IPS-15b (cell line): Measurements from ENCODE around the gene FXYD6.
A peak's percentile ranks its signal among the peaks of the same experiment; 100 is the strongest.

Experiments used
- H3K27me3 ChIP-seq: one replicate; pipeline ENCODE4 v1.6.1; 2013; ENCODE audit warnings: low read length; ENCODE audit not compliant: control insufficient read depth, insufficient read depth
- H3K36me3 ChIP-seq: one replicate; pipeline ENCODE4 v1.6.1; 2013; ENCODE audit warnings: low read length; ENCODE audit not compliant: control insufficient read depth, insufficient read depth
- H3K4me1 ChIP-seq: one replicate; pipeline ENCODE4 v1.6.1; 2013; ENCODE audit warnings: mild to moderate bottlenecking, low read length; ENCODE audit not compliant: control insufficient read depth, insufficient read depth
- H3K4me3 ChIP-seq: one replicate; pipeline ENCODE4 v1.5.1; 2013; ENCODE audit warnings: low read depth, low read length
- H3K9ac ChIP-seq: one replicate; pipeline ENCODE4 v1.6.1; 2013; ENCODE audit warnings: low read depth, mild to moderate bottlenecking, low read length
- H3K9me3 ChIP-seq: one replicate; pipeline ENCODE4 v1.6.1; 2013; ENCODE audit warnings: mild to moderate bottlenecking, low read length; ENCODE audit not compliant: control insufficient read depth, insufficient read depth

FXYD6 gene

GRCh38 chr11:117908959-117909610 is 32.6 kb upstream of the FXYD6 start:
- Histone ChIP-seq H3K4me1 (peaks cover 8% of the 10 kb centered on the region), H3K36me3 (no peaks in the 10 kb centered on the region), H3K9me3 (no peaks in the 10 kb centered on the region), H3K9ac (no peak overlapping the region), H3K4me3 (no peak overlapping the region), H3K27me3 (no peaks in the 10 kb centered on the region)

GRCh38 chr11:117908109-117908895 is 31.8 kb upstream of the FXYD6 start:
- Histone ChIP-seq H3K4me1 (peaks cover 8% of the 10 kb centered on the region), H3K9me3 (no peaks in the 10 kb centered on the region), H3K9ac (no peak overlapping the region), H3K4me3 (no peak overlapping the region), H3K36me3 (no peaks in the 10 kb centered on the region), H3K27me3 (no peaks in the 10 kb centered on the region)

GRCh38 chr11:117907276-117908108 is 31.0 kb upstream of the FXYD6 start:
- no peaks in the 10 kb centered on the region for H3K27me3 ChIP-seq
- no peaks in the 10 kb centered on the region for H3K9me3 ChIP-seq
- H3K9ac ChIP-seq, result no peak overlapping the region
- no peaks in the 10 kb centered on the region for H3K36me3 ChIP-seq
- peak overlapping the region; percentile 15 for H3K4me3 ChIP-seq
- peaks cover 8% of the 10 kb centered on the region for H3K4me1 ChIP-seq

GRCh38 chr11:117906710-117907109 is 30.3 kb upstream of the FXYD6 start:
- no peak overlapping the region for H3K4me3 ChIP-seq
- H3K36me3 ChIP-seq, result no peaks in the 10 kb centered on the region
- peaks cover 8% of the 10 kb centered on the region for H3K4me1 ChIP-seq
- no peak overlapping the region for H3K9ac ChIP-seq
- H3K9me3 ChIP-seq, result no peaks in the 10 kb centered on the region
- H3K27me3 ChIP-seq, result no peaks in the 10 kb centered on the region

GRCh38 chr11:117906126-117906525 is 29.7 kb upstream of the FXYD6 start:
- no peaks in the 10 kb centered on the region for H3K27me3 ChIP-seq
- H3K9ac ChIP-seq, result no peak overlapping the region

GRCh38 chr11:117905524-117905923 is 29.1 kb upstream of the FXYD6 start:
- H3K4me3 ChIP-seq, result no peak overlapping the region

More at GRCh38 chr11:117906126-117906525, 29.7 kb upstream of the FXYD6 start:
- Histone ChIP-seq H3K4me3 (no peak overlapping the region), H3K9me3 (no peaks in the 10 kb centered on the region), H3K4me1 (peaks cover 8% of the 10 kb centered on the region), H3K36me3 (no peaks in the 10 kb centered on the region)

GRCh38 chr11:117903505-117904382 is 27.3 kb upstream of the FXYD6 start:
- Histone ChIP-seq H3K4me3 (no peak overlapping the region), H3K36me3 (no peaks in the 10 kb centered on the region), H3K27me3 (no peaks in the 10 kb centered on the region), H3K4me1 (peaks cover 8% of the 10 kb centered on the region), H3K9ac (no peak overlapping the region), H3K9me3 (no peaks in the 10 kb centered on the region)

More at GRCh38 chr11:117905524-117905923, 29.1 kb upstream of the FXYD6 start:
- Histone ChIP-seq H3K9me3 (no peaks in the 10 kb centered on the region), H3K4me1 (peaks cover 8% of the 10 kb centered on the region), H3K9ac (no peak overlapping the region), H3K36me3 (no peaks in the 10 kb centered on the region), H3K27me3 (no peaks in the 10 kb centered on the region)

GRCh38 chr11:117902001-117902845 is 25.8 kb upstream of the FXYD6 start:
- Histone ChIP-seq H3K9ac (no peak overlapping the region), H3K27me3 (no peaks in the 10 kb centered on the region), H3K4me1 (no peaks in the 10 kb centered on the region), H3K9me3 (no peaks in the 10 kb centered on the region), H3K36me3 (no peaks in the 10 kb centered on the region), H3K4me3 (no peak overlapping the region)

GRCh38 chr11:117901601-117902000 is 25.1 kb upstream of the FXYD6 start:
- Histone ChIP-seq H3K4me3 (no peak overlapping the region), H3K4me1 (no peaks in the 10 kb centered on the region), H3K9me3 (no peaks in the 10 kb centered on the region), H3K36me3 (no peaks in the 10 kb centered on the region), H3K9ac (no peak overlapping the region), H3K27me3 (no peaks in the 10 kb centered on the region)

- H3K9me3 ChIP-seq, result no peaks in the 10 kb centered on the region
- no peaks in the 10 kb centered on the region for H3K4me1 ChIP-seq
- no peaks in the 10 kb centered on the region for H3K36me3 ChIP-seq
- H3K9ac ChIP-seq, result no peak overlapping the region
- no peak overlapping the region for H3K4me3 ChIP-seq
- H3K27me3 ChIP-seq, result no peaks in the 10 kb centered on the region
Measured at GRCh38 chr11:117900720-117901440, 24.4 kb upstream of the FXYD6 start.
